NCI-H1105 (cell line): ENCODE data around the gene ANKIB1.
"Not testable (repeated sequence)": the region's sequence is repeated elsewhere in the genome, so short reads cannot be mapped to it uniquely, and the experiment has no call there.

Source experiments
- DNase-seq: peaks from one replicate; lab custom pipeline; 2025; lab: John Stamatoyannopoulos, UW

The ANKIB1 gene

GRCh38 chr7:92245487-92246359, at the start of gene ANKIB1, which contains the start of gene KRIT1:
Gene ANKIB1, plus strand, starts transcription at chr7:92245974. Its CDS starts 49,005 bp downstream, at chr7:92294979.
Gene KRIT1, minus strand, starts transcription at chr7:92245914. Its CDS starts 3,779 bp downstream, at chr7:92242135.
- DNase-seq: peak; percentile 84

GRCh38 chr7:92200791-92201190, 45.0 kb upstream of the ANKIB1 start:
- no peak for DNase-seq

- DNase-seq: no peak
Observed at GRCh38 chr7:92205987-92206386, 39.8 kb upstream of the ANKIB1 start.

GRCh38 chr7:92206672-92207071, 39.1 kb upstream of the ANKIB1 start:
- no peak for DNase-seq

- DNase-seq: no peak
Observed at GRCh38 chr7:92221766-92222165, 24.0 kb upstream of the ANKIB1 start.

GRCh38 chr7:92226981-92227380, 18.8 kb upstream of the ANKIB1 start:
- no peak for DNase-seq

GRCh38 chr7:92228100-92228499, 17.7 kb upstream of the ANKIB1 start:
- DNase-seq: no peak

GRCh38 chr7:92228742-92229141, 17.0 kb upstream of the ANKIB1 start:
- DNase-seq: no peak

- no peak for DNase-seq
Observed at GRCh38 chr7:92230547-92230946, 15.2 kb upstream of the ANKIB1 start.

GRCh38 chr7:92242972-92243371, 2.8 kb upstream of the ANKIB1 start:
- no peak for DNase-seq

GRCh38 chr7:92244808-92245486, 827 bp upstream of the ANKIB1 start:
- DNase-seq: no peak

- peak; percentile 25 for DNase-seq
Observed at GRCh38 chr7:92246360-92247101, 757 bp downstream of the ANKIB1 start.

GRCh38 chr7:92250603-92251002, 4.8 kb downstream of the ANKIB1 start:
- DNase-seq: no peak

- DNase-seq: no peak
Observed at GRCh38 chr7:92251181-92251580, 5.4 kb downstream of the ANKIB1 start.

GRCh38 chr7:92253251-92253650, 7.5 kb downstream of the ANKIB1 start:
- no peak for DNase-seq

GRCh38 chr7:92254800-92255199, 9.0 kb downstream of the ANKIB1 start:
- DNase-seq: not testable (repeated sequence)

- DNase-seq: no peak
Observed at GRCh38 chr7:92255308-92255707, 9.5 kb downstream of the ANKIB1 start.

- DNase-seq: no peak
Observed at GRCh38 chr7:92259062-92259461, 13.3 kb downstream of the ANKIB1 start.

- DNase-seq: no peak
Observed at GRCh38 chr7:92259610-92260247, 14.0 kb downstream of the ANKIB1 start.

- no peak for DNase-seq
Observed at GRCh38 chr7:92260248-92260781, 14.5 kb downstream of the ANKIB1 start.

GRCh38 chr7:92266415-92267241, 20.9 kb downstream of the ANKIB1 start:
- DNase-seq: no peak
